H1 (cell line): ENCODE measurements around the gene SLC24A4. TPM values are rescaled to one million over a fixed set of nuclear protein-coding genes. Genes with fewer than 3 reads are reported as not detected.

Experiments used
- CTCF ChIA-PET: fragments of 300-600 bp; sonication (Branson Sonifier 250); formaldehyde crosslinking; loops from one replicate; lab custom pipeline; 2021; ENCODE audit not compliant: partially characterized antibody; lab: Charles Lee
- POLR2A ChIA-PET: fragments of 300-600 bp; sonication (Branson Sonifier 250); formaldehyde crosslinking; loops from one replicate; lab custom pipeline; 2021; ENCODE audit warnings: inconsistent platforms; ENCODE audit not compliant: partially characterized antibody; lab: Charles Lee
- DNase-seq, 2 experiments: peaks; one replicate each; pipeline versions ENCODE4 v3.0.0 to v3.0.0-alpha.2; 2010 to 2022; ENCODE audit warnings: low spot score in 2 of 2, low read depth in 1 of 2, mixed read lengths in 1 of 2
- FAIRE-seq: peaks from 2 replicates; lab custom pipeline; 2011; peaks lifted over from hg19 to GRCh38; lab: Jason Lieb, UNC
- H2AFZ ChIP-seq: 2 replicates; pipeline ENCODE4 v1.8.1; 2012; ENCODE audit warnings: low read length, inconsistent platforms
- H2AK5ac ChIP-seq: 2 replicates; pipeline ENCODE4 v1.6.1; 2013; ENCODE audit warnings: low read depth, low read length
- H2BK120ac ChIP-seq: replicated peaks from 2 replicates; pipeline ENCODE3; 2013; ENCODE audit warnings: low read depth, low read length, inconsistent platforms
- H2BK12ac ChIP-seq: 2 replicates; pipeline ENCODE4 v1.6.1; 2013; ENCODE audit warnings: low read depth, low read length
- H2BK15ac ChIP-seq: 2 replicates; pipeline ENCODE4 v1.6.1; 2013; ENCODE audit warnings: low read length
- H2BK20ac ChIP-seq: 2 replicates; pipeline ENCODE4 v1.6.1; 2013; ENCODE audit warnings: low read length
- H2BK5ac ChIP-seq: 2 replicates; pipeline ENCODE4 v1.6.1; 2013; ENCODE audit warnings: low read depth, low read length
- H3K14ac ChIP-seq: 2 replicates; pipeline ENCODE4 v1.6.1; 2013; ENCODE audit warnings: inconsistent platforms; ENCODE audit not compliant: insufficient read length
- H3K18ac ChIP-seq: 2 replicates; pipeline ENCODE4 v1.6.1; 2013; ENCODE audit warnings: low read length; ENCODE audit errors: extremely low read depth
- H3K23ac ChIP-seq: 2 replicates; pipeline ENCODE4 v1.6.1; 2013; ENCODE audit warnings: inconsistent platforms; ENCODE audit not compliant: insufficient read length
- H3K23me2 ChIP-seq: 2 replicates; pipeline ENCODE4 v1.6.1; 2013; ENCODE audit warnings: low read depth, low read length
- H3K27ac ChIP-seq: 2 replicates; pipeline ENCODE4 v1.6.1; 2011; ENCODE audit warnings: low read depth, low read length, inconsistent platforms
- H3K27me3 ChIP-seq, 4 experiments: replicated peaks in 1 of 4; 1 replicate in 1 of 4; 2 replicates in 3 of 4; pipeline versions ENCODE4 v1.6.1 to v1.8.1; 2011 to 2013; ENCODE audit warnings: low read length in 3 of 4, mild to moderate bottlenecking in 3 of 4, inconsistent platforms in 2 of 4, mixed read lengths in 2 of 4, moderate library complexity in 1 of 4; ENCODE audit not compliant: control insufficient read depth in 3 of 4, insufficient read depth in 3 of 4; ENCODE audit errors: extremely low read depth in 1 of 4
- H3K36me3 ChIP-seq, 4 experiments: 2 replicates each; pipeline versions ENCODE4 v1.6.1 to v1.8.1; 2011 to 2013; ENCODE audit warnings: mild to moderate bottlenecking in 4 of 4, low read length in 3 of 4, moderate library complexity in 2 of 4, control low read depth in 1 of 4, inconsistent platforms in 1 of 4; ENCODE audit not compliant: insufficient read depth in 4 of 4, control insufficient read depth in 2 of 4
- H3K4ac ChIP-seq: replicated peaks from 2 replicates; pipeline ENCODE3; 2013; ENCODE audit warnings: low read length, low read depth, mixed read lengths, inconsistent platforms; ENCODE audit not compliant: insufficient read length
- H3K4me1 ChIP-seq, 4 experiments: replicated peaks in 1 of 4; 1 replicate in 1 of 4; 2 replicates in 3 of 4; pipeline versions ENCODE4 v1.6.1 to v1.8.1; 2011 to 2013; ENCODE audit warnings: low read length in 3 of 4, inconsistent platforms in 2 of 4, mixed read lengths in 1 of 4; ENCODE audit not compliant: insufficient read depth in 4 of 4, control insufficient read depth in 3 of 4
- H3K4me2 ChIP-seq, 2 experiments: 2 replicates each; pipeline versions ENCODE4 v1.6.1 to v1.8.1; 2011 to 2013; ENCODE audit warnings: low read depth in 2 of 2, low read length in 2 of 2, control low read depth in 1 of 2, inconsistent platforms in 1 of 2, mild to moderate bottlenecking in 1 of 2; ENCODE audit not compliant: insufficient read depth in 1 of 2
- H3K4me3 ChIP-seq, 4 experiments: fragments of 200-600, 300-600 bp in 1 of 4; sonication (generic), shearing (Covaris generic), sonication (Bioruptor Twin) in 1 of 4; 2 replicates each; pipeline versions ENCODE4 v1.5.1 to v1.8.1; 2011 to 2016; ENCODE audit warnings: low read length in 4 of 4, low read depth in 3 of 4, control low read depth in 2 of 4, inconsistent platforms in 2 of 4, mild to moderate bottlenecking in 2 of 4, mixed read lengths in 1 of 4, moderate library complexity in 1 of 4; ENCODE audit not compliant: insufficient read depth in 2 of 4; ENCODE audit errors: extremely low read depth in 1 of 4
- H3K56ac ChIP-seq: replicated peaks from 2 replicates; pipeline ENCODE3; 2013; ENCODE audit warnings: low read depth, mild to moderate bottlenecking, mixed read lengths, low read length, inconsistent platforms; ENCODE audit not compliant: insufficient read length
- H3K79me1 ChIP-seq: 2 replicates; pipeline ENCODE4 v1.6.1; 2013; ENCODE audit warnings: low read depth, low read length, control low read depth
- H3K79me2 ChIP-seq, 2 experiments: 2 replicates each; pipeline versions ENCODE4 v1.6.1 to v1.8.1; 2012 to 2013; ENCODE audit warnings: low read length in 2 of 2, mild to moderate bottlenecking in 2 of 2, inconsistent platforms in 1 of 2; ENCODE audit not compliant: insufficient read depth in 2 of 2, control insufficient read depth in 1 of 2
- H3K9ac ChIP-seq, 4 experiments: replicated peaks in 1 of 4; 1 replicate in 1 of 4; 2 replicates in 3 of 4; pipeline versions ENCODE4 v1.6.1 to v1.8.1; 2011 to 2013; ENCODE audit warnings: low read depth in 3 of 4, low read length in 3 of 4, control low read depth in 2 of 4, mild to moderate bottlenecking in 2 of 4, moderate library complexity in 2 of 4, inconsistent platforms in 1 of 4; ENCODE audit errors: extremely low read depth in 1 of 4
- H3K9me3 ChIP-seq, 2 experiments: 2 replicates each; pipeline versions ENCODE4 v1.6.1 to v1.8.1; 2012 to 2013; ENCODE audit warnings: mild to moderate bottlenecking in 2 of 2, moderate library complexity in 2 of 2, control low read depth in 1 of 2, inconsistent platforms in 1 of 2, low read depth in 1 of 2, low read length in 1 of 2, mixed read lengths in 1 of 2; ENCODE audit not compliant: insufficient read depth in 2 of 2
- H4K20me1 ChIP-seq, 2 experiments: replicated peaks in 1 of 2; 2 replicates each; pipeline versions ENCODE3 to v1.8.1; 2011 to 2013; ENCODE audit warnings: inconsistent platforms in 2 of 2, low read length in 2 of 2, mild to moderate bottlenecking in 1 of 2; ENCODE audit not compliant: insufficient read depth in 2 of 2, control insufficient read depth in 1 of 2
- H4K5ac ChIP-seq: 2 replicates; pipeline ENCODE4 v1.6.1; 2013; ENCODE audit warnings: low read length, low read depth, mixed read lengths, inconsistent platforms; ENCODE audit not compliant: insufficient read length
- H4K8ac ChIP-seq: 2 replicates; pipeline ENCODE4 v1.8.0; 2013; ENCODE audit warnings: mild to moderate bottlenecking, moderate library complexity, low read length, inconsistent platforms; ENCODE audit not compliant: insufficient read depth; ENCODE audit errors: extremely low read depth
- H4K91ac ChIP-seq: replicated peaks from 2 replicates; pipeline ENCODE3; 2013; ENCODE audit warnings: low read length, mixed read lengths, inconsistent platforms; ENCODE audit not compliant: insufficient read length
- BCL11A ChIP-seq, 2 experiments: IDR thresholded peaks; one replicate each; pipeline ENCODE4 v1.6.1; 2011; ENCODE audit warnings: low read depth in 2 of 2, low read length in 2 of 2, mild to moderate bottlenecking in 2 of 2
- CHD2 ChIP-seq: IDR thresholded peaks from 2 replicates; pipeline ENCODE4 v1.6.1; 2012; ENCODE audit warnings: low read length, improper control_type of control experiment
- CREB1 ChIP-seq: IDR thresholded peaks from 2 replicates; pipeline ENCODE4 v1.6.1; 2012; ENCODE audit warnings: inconsistent platforms
- CTBP2 ChIP-seq: IDR thresholded peaks from 2 replicates; pipeline ENCODE4 v1.7.0; 2011; ENCODE audit warnings: borderline replicate concordance, mild to moderate bottlenecking, moderate library complexity, mixed read lengths, low read length; ENCODE audit not compliant: insufficient read depth, insufficient read length
- HDAC2 ChIP-seq, 2 experiments: fragments of 300-600 bp in 1 of 2; sonication (generic) in 1 of 2; IDR thresholded peaks; 2 replicates each; pipeline ENCODE4 v1.6.1; 2011 to 2012; ENCODE audit warnings: low read depth in 2 of 2, low read length in 2 of 2, mild to moderate bottlenecking in 2 of 2, moderate library complexity in 2 of 2, borderline replicate concordance in 1 of 2, inconsistent platforms in 1 of 2
- RFX5 ChIP-seq: IDR thresholded peaks from 2 replicates; pipeline ENCODE4 v1.6.1; 2011; ENCODE audit warnings: low read depth, low read length, improper control_type of control experiment, borderline replicate concordance
- RNF2 ChIP-seq: fragments of 200-900, 300-1000 bp; sonication (generic); IDR thresholded peaks from 2 replicates; pipeline ENCODE4 v1.7.1; 2016; ENCODE audit warnings: borderline replicate concordance, low read depth, mild to moderate bottlenecking, antibody characterized with exemption, low read length; ENCODE audit not compliant: poor library complexity, severe bottlenecking; ENCODE audit errors: missing control alignments
- RXRA ChIP-seq: IDR thresholded peaks from 2 replicates; pipeline ENCODE4 v1.6.1; 2011; ENCODE audit warnings: low read depth, mild to moderate bottlenecking, low read length, moderate library complexity; ENCODE audit not compliant: insufficient read depth
- SIRT6 ChIP-seq: IDR thresholded peaks from one replicate; pipeline ENCODE4 v1.7.1; 2012; ENCODE audit warnings: low read length, inconsistent platforms
- SIX5 ChIP-seq: IDR thresholded peaks from 2 replicates; pipeline ENCODE4 v1.6.1; 2011; ENCODE audit warnings: mild to moderate bottlenecking, low read depth, low read length
- SUZ12 ChIP-seq: fragments of 200-600 bp; sonication (generic); IDR thresholded peaks from 2 replicates; pipeline ENCODE4 v1.6.1; 2012; ENCODE audit warnings: mild to moderate bottlenecking, inconsistent platforms, low read length, moderate library complexity, mixed read lengths
- TBP ChIP-seq: IDR thresholded peaks from 2 replicates; pipeline ENCODE4 v1.6.1; 2011; ENCODE audit warnings: low read depth, low read length, improper control_type of control experiment
- ZNF274 ChIP-seq: IDR thresholded peaks from 2 replicates; pipeline ENCODE4 v1.7.0; 2012; ENCODE audit warnings: low read length, borderline replicate concordance; ENCODE audit errors: extremely low read depth
- WGBS, 2 experiments: shearing (Covaris generic) in 1 of 2; methylation state at CpG; one replicate each; pipeline versions ENCODE4 v1.1.6 to v1.1.7; 2013 to 2015; ENCODE audit warnings: low lambda C conversion rate in 2 of 2, mixed read lengths in 2 of 2, inconsistent platforms in 1 of 2, low coverage in 1 of 2, missing lambda C conversion rate in 1 of 2; ENCODE audit not compliant: insufficient replicate concordance in 2 of 2, insufficient coverage in 1 of 2, insufficient read length in 1 of 2; ENCODE audit errors: extremely low coverage in 1 of 2, missing lambda C conversion rate in 1 of 2; 5-methylcytosine and 5-hydroxymethylcytosine counted together
- polyA plus RNA-seq, 7 experiments: library from polyadenylated mRNA; depleted of rRNA in 3 of 7; stranded (reverse) in 5 of 7; unstranded in 2 of 7; fragments of >200 nt in 5 of 7; fragments of 200-250 nt in 2 of 7; gene quantifications; 1 replicate in 5 of 7; 2 replicates in 1 of 7; 4 replicates in 1 of 7; pipeline versions ENCODE4 v1.2.1 to v1.2.3, GENCODE V29; 2011 to 2013; ENCODE audit warnings: missing spikeins in 2 of 7, mixed read lengths in 2 of 7
- total RNA-seq: library from RNA; stranded (reverse); fragmentation: NEBNext Ultra II Directional; extraction: Animal tissue kit (Norgen Biotek cat#: 25700); gene quantifications from 2 replicates; pipeline ENCODE4 v1.2.1, GENCODE V29; 2021

Gene SLC24A4
- total and polyA plus RNA-seq, 2 of the 8 experiments (the other 6 are each of a cell fraction or from before 2014, with no cell fraction given), result 0.27 to 0.89 TPM

- Histone ChIP-seq H3K36me3 (no peaks in the 10 kb centered on the region), H4K5ac (no peak overlapping the region), H2BK120ac (no peak overlapping the region), H3K79me2 (no peaks in the 10 kb centered on the region), H2BK12ac (no peak overlapping the region), H3K23ac (no peak overlapping the region), H2BK20ac (no peak overlapping the region), H2AK5ac (no peak overlapping the region), H3K14ac (no peak overlapping the region), H3K4me3 (no peak overlapping the region), H3K27me3 (peaks cover 0 to 2% (median 0%) of the 10 kb centered on the region in 4 experiments; a peak in 1 of 7 replicates), H3K4me1 (peaks cover 0 to 7% (median 4%) of the 10 kb centered on the region in 4 experiments; a peak in 5 of 7 replicates), H3K79me1 (no peaks in the 10 kb centered on the region), H2BK15ac (no peak overlapping the region), H3K27ac (no peak overlapping the region), H3K18ac (no peak overlapping the region), H3K23me2 (no peaks in the 10 kb centered on the region), H4K91ac (no peak overlapping the region), H3K4me2 (no peak overlapping the region), H4K20me1 (no peaks in the 10 kb centered on the region), H2BK5ac (no peak overlapping the region), H3K9me3 (no peaks in the 10 kb centered on the region), H3K4ac (no peak overlapping the region), H4K8ac (no peak overlapping the region), H3K9ac (no peak overlapping the region), H3K56ac (no peak overlapping the region), H2AFZ (no peak overlapping the region)
- ChIA-PET CTCF (interaction anchor here (0.7 to 1.1 kb wide), 2 partner anchors 15 to 41 kb away, joined by 3 to 5 read pairs; no protein-coding TSS in a partner anchor), POLR2A (interaction anchor here (0.9 kb wide), 1 partner anchor 374 kb away, joined by 3 read pairs; the partner anchor contains the start of genes CPSF2 and NDUFB1)
- DNase-seq, result no peak
- no peak for FAIRE-seq
- 95% methylated on average over 5 of the region's 6 CpGs; no CpG with 5 or more reads in 1 of the 2 experiments for WGBS, 2 experiments
- TF ChIP-seq ZNF274 (no peak), SIRT6 (no peak), CHD2 (no peak), RXRA (no peak), BCL11A (IDR thresholded peaks at IDR 0.05; ENCODE audit: low read depth in 2 of 2, low read length in 2 of 2) (no peak), CTBP2 (no peak), CREB1 (no peak), RNF2 (no peak), TBP (no peak), SUZ12 (no peak), SIX5 (no peak), RFX5 (no peak), HDAC2 (IDR thresholded peaks at IDR 0.05; ENCODE audit: borderline replicate concordance in 1 of 2, low read depth in 2 of 2, low read length in 2 of 2) (no peak)
Measured at GRCh38 chr14:92496191-92496857, 173.4 kb downstream of the SLC24A4 start.
